Neural cell (in vitro differentiated cells): ENCODE results near the gene PCGF1. TPM values are rescaled to one million over a fixed set of nuclear protein-coding genes. Genes with fewer than 3 reads are reported as not detected.
A peak's percentile ranks its signal among the peaks of the same experiment; 100 is the strongest.

ENCODE experiments used
- H2AFZ ChIP-seq: fragments of 200-600, 300-800 bp; sonication (generic), shearing (Covaris generic); 2 replicates; pipeline ENCODE4 v1.6.0; 2014; ENCODE audit warnings: low read depth, mild to moderate bottlenecking, antibody characterized with exemption, low read length, moderate library complexity
- H3F3A ChIP-seq: fragments of 200-600 bp; shearing (Covaris generic); 2 replicates; pipeline ENCODE4 v1.6.1; 2016; ENCODE audit warnings: mild to moderate bottlenecking, moderate library complexity, mixed read lengths, antibody characterized with exemption, low read length; ENCODE audit not compliant: insufficient read depth, poor library complexity, severe bottlenecking
- H3K27ac ChIP-seq: fragments of 200-600, 300-800 bp; sonication (generic), shearing (Covaris generic); 2 replicates; pipeline ENCODE4 v1.5.1; 2014; ENCODE audit warnings: mild to moderate bottlenecking, low read length, moderate library complexity
- H3K27me3 ChIP-seq: fragments of 300-800, 200-600 bp; sonication (generic), shearing (Covaris generic); 2 replicates; pipeline ENCODE4 v1.6.0; 2014; ENCODE audit warnings: mild to moderate bottlenecking, low read depth, low read length, moderate library complexity; ENCODE audit not compliant: insufficient read depth
- H3K36me3 ChIP-seq: fragments of 300-800, 200-600 bp; sonication (generic), shearing (Covaris generic); 2 replicates; pipeline ENCODE4 v1.5.1; 2014; ENCODE audit warnings: mild to moderate bottlenecking, antibody characterized with exemption, low read length, moderate library complexity; ENCODE audit not compliant: insufficient read depth
- H3K4me2 ChIP-seq: fragments of 300-800, 200-600 bp; sonication (generic), shearing (Covaris generic); 2 replicates; pipeline ENCODE4 v1.6.0; 2014; ENCODE audit warnings: mild to moderate bottlenecking, low read length
- H3K4me3 ChIP-seq: fragments of 300-800, 200-600 bp; sonication (generic), shearing (Covaris generic); 2 replicates; pipeline ENCODE4 v1.5.1; 2014; ENCODE audit warnings: mild to moderate bottlenecking, low read length, moderate library complexity
- H3K79me2 ChIP-seq: fragments of 200-600 bp; shearing (Covaris generic); replicated peaks from 2 replicates; pipeline ENCODE4 v1.6.0; 2014; ENCODE audit warnings: mild to moderate bottlenecking, low read length, moderate library complexity; ENCODE audit not compliant: insufficient read depth
- H3K9ac ChIP-seq: fragments of 300-800, 200-600 bp; sonication (generic), shearing (Covaris generic); 2 replicates; pipeline ENCODE4 v1.6.1; 2016; ENCODE audit warnings: mild to moderate bottlenecking, low read length, mixed read lengths
- H3K9me2 ChIP-seq: fragments of 200-600 bp; shearing (Covaris generic); 2 replicates; pipeline ENCODE4 v1.6.1; 2016; ENCODE audit warnings: mild to moderate bottlenecking, low read length, mixed read lengths; ENCODE audit not compliant: insufficient read depth
- H3K9me3 ChIP-seq: fragments of 200-600, 300-800 bp; sonication (generic), shearing (Covaris generic); 2 replicates; pipeline ENCODE4 v1.6.1; 2016; ENCODE audit warnings: mild to moderate bottlenecking, mixed run types, low read length, moderate library complexity, mixed read lengths
- H4K20me1 ChIP-seq: fragments of 200-600 bp; shearing (Covaris generic); 2 replicates; pipeline ENCODE4 v1.6.1; 2016; ENCODE audit warnings: mild to moderate bottlenecking, mixed run types; ENCODE audit not compliant: insufficient read depth
- EP300 ChIP-seq: fragments of 450-650 bp; conservative IDR thresholded peaks from 2 replicates; pipeline ENCODE4 v1.6.1; 2014; ENCODE audit warnings: antibody characterized with exemption, mild to moderate bottlenecking, moderate library complexity; ENCODE audit not compliant: poor library complexity, severe bottlenecking
- EZH2 ChIP-seq: fragments of 200-600, 300-800 bp; shearing (Covaris generic), sonication (generic); IDR thresholded peaks from 2 replicates; pipeline ENCODE4 v1.6.1; 2014; ENCODE audit warnings: antibody characterized with exemption, low read length, borderline replicate concordance, mild to moderate bottlenecking; ENCODE audit not compliant: insufficient read depth, poor library complexity, severe bottlenecking
- MXI1 ChIP-seq: fragments of 450-650 bp; conservative IDR thresholded peaks from 2 replicates; pipeline ENCODE4 v1.6.1; 2014; ENCODE audit warnings: antibody characterized with exemption, mild to moderate bottlenecking; ENCODE audit not compliant: poor library complexity, severe bottlenecking
- POLR2AphosphoS5 ChIP-seq: IDR thresholded peaks from 2 replicates; pipeline ENCODE4 v1.6.1; 2012
- RAD21 ChIP-seq: fragments of 450-650 bp; conservative IDR thresholded peaks from 2 replicates; pipeline ENCODE4 v1.6.1; 2014; ENCODE audit warnings: antibody characterized with exemption, mild to moderate bottlenecking, moderate library complexity
- SMC3 ChIP-seq: fragments of 450-650 bp; conservative IDR thresholded peaks from 2 replicates; pipeline ENCODE4 v1.6.1; 2014; ENCODE audit warnings: antibody characterized with exemption, mild to moderate bottlenecking, moderate library complexity; ENCODE audit not compliant: poor library complexity
- TAF1 ChIP-seq: IDR thresholded peaks from 2 replicates; pipeline ENCODE4 v1.6.1; 2012; ENCODE audit warnings: low read depth
- polyA plus RNA-seq: library from polyadenylated mRNA; depleted of rRNA; stranded (reverse); fragments of >200 nt; gene quantifications from 2 replicates; pipeline ENCODE4 v1.2.3, GENCODE V29; 2014
- TF ChIP-seq, protein P1 (sequence below): IDR thresholded peaks from 2 replicates; pipeline ENCODE4 v1.6.1; 2012; ENCODE audit warnings: borderline replicate concordance
- TF ChIP-seq, protein P2 (sequence below): fragments of 450-650 bp; IDR thresholded peaks from 2 replicates; pipeline ENCODE4 v1.5.1; 2014; ENCODE audit warnings: antibody characterized with exemption, mild to moderate bottlenecking, moderate library complexity; ENCODE audit not compliant: poor library complexity, severe bottlenecking

The PCGF1 gene
- polyA plus RNA-seq, 1 donor from 2014 or later, result 30.2 TPM

DNA sequence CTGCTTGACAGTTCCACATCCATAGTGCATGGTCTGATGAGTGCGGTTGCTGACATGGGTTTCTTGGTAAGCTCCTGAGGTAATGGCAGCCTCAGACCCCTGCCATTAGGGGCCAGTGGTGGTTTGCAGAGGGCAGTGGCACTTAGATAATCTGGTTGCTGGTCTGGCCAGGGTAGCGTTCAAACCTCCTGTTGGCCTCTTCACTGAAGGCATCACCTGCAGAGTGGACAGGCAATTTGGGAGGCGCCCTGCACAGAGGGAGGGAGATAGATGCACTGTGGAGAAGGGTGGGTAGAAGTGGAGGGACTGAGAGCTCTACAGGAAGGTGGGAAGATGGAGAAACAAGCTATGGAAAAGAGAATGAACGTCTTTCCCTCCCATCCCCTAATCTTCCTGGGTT is 26.0 kb upstream of the PCGF1 start:
- Histone ChIP-seq H3K79me2 (peaks cover 10% of the 10 kb centered on the region), H3F3A (no peaks in the 10 kb centered on the region), H3K4me2 (no peak overlapping the region), H3K27ac (no peak overlapping the region), H3K4me3 (no peak overlapping the region), H3K9me3 (no peaks in the 10 kb centered on the region), H3K27me3 (no peaks in the 10 kb centered on the region), H3K9ac (no peak overlapping the region), H3K36me3 (no peaks in the 10 kb centered on the region), H2AFZ (no peak overlapping the region), H3K9me2 (no peaks in the 10 kb centered on the region), H4K20me1 (no peaks in the 10 kb centered on the region)
- no peak for TF ChIP-seq SMC3
- no peak for TF ChIP-seq RAD21
- TF ChIP-seq EP300, result no peak
- no peak for TF ChIP-seq POLR2AphosphoS5
- TF ChIP-seq, protein P1, sequence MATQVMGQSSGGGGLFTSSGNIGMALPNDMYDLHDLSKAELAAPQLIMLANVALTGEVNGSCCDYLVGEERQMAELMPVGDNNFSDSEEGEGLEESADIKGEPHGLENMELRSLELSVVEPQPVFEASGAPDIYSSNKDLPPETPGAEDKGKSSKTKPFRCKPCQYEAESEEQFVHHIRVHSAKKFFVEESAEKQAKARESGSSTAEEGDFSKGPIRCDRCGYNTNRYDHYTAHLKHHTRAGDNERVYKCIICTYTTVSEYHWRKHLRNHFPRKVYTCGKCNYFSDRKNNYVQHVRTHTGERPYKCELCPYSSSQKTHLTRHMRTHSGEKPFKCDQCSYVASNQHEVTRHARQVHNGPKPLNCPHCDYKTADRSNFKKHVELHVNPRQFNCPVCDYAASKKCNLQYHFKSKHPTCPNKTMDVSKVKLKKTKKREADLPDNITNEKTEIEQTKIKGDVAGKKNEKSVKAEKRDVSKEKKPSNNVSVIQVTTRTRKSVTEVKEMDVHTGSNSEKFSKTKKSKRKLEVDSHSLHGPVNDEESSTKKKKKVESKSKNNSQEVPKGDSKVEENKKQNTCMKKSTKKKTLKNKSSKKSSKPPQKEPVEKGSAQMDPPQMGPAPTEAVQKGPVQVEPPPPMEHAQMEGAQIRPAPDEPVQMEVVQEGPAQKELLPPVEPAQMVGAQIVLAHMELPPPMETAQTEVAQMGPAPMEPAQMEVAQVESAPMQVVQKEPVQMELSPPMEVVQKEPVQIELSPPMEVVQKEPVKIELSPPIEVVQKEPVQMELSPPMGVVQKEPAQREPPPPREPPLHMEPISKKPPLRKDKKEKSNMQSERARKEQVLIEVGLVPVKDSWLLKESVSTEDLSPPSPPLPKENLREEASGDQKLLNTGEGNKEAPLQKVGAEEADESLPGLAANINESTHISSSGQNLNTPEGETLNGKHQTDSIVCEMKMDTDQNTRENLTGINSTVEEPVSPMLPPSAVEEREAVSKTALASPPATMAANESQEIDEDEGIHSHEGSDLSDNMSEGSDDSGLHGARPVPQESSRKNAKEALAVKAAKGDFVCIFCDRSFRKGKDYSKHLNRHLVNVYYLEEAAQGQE, result no peak
- no peak for TF ChIP-seq TAF1
- TF ChIP-seq MXI1, result no peak
- TF ChIP-seq EZH2, result no peak
- TF ChIP-seq, protein P2, sequence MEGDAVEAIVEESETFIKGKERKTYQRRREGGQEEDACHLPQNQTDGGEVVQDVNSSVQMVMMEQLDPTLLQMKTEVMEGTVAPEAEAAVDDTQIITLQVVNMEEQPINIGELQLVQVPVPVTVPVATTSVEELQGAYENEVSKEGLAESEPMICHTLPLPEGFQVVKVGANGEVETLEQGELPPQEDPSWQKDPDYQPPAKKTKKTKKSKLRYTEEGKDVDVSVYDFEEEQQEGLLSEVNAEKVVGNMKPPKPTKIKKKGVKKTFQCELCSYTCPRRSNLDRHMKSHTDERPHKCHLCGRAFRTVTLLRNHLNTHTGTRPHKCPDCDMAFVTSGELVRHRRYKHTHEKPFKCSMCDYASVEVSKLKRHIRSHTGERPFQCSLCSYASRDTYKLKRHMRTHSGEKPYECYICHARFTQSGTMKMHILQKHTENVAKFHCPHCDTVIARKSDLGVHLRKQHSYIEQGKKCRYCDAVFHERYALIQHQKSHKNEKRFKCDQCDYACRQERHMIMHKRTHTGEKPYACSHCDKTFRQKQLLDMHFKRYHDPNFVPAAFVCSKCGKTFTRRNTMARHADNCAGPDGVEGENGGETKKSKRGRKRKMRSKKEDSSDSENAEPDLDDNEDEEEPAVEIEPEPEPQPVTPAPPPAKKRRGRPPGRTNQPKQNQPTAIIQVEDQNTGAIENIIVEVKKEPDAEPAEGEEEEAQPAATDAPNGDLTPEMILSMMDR, result no peak

DNA sequence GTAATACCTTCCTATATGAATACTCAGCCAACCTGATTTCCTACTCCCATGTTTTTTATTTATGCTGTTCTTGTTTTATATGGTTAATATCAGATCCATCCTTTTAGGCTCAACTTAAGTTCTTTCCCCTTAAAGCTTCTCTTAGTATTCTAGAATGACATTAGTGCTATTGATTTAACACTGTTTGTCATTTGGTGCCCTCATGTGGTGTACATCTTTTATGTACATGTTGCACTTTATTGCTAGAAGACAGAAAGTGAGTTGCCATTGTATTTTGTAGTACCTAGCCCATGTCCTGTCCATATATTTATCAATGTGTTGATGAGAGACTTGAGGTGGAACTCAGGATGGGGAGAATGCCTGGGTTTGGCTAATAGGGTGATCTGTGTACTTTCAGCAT is 24.7 kb upstream of the PCGF1 start:
- H3K27me3 ChIP-seq, result no peaks in the 10 kb centered on the region
- peaks cover 14% of the 10 kb centered on the region for H3K79me2 ChIP-seq
- H4K20me1 ChIP-seq, result no peaks in the 10 kb centered on the region
- peak overlapping the region; percentile 73 for H3K4me3 ChIP-seq
- H3K4me2 ChIP-seq, result no peak overlapping the region
- TF ChIP-seq RAD21 (peak; percentile 69), TAF1 (no peak), SMC3 (peak; percentile 63)
- TF ChIP-seq, protein P2, result peak; percentile 66
- H3K9ac ChIP-seq, result no peak overlapping the region
- no peaks in the 10 kb centered on the region for H3K36me3 ChIP-seq
- H3K27ac ChIP-seq, result no peak overlapping the region
- no peaks in the 10 kb centered on the region for H3F3A ChIP-seq
- no peaks in the 10 kb centered on the region for H3K9me2 ChIP-seq
- H2AFZ ChIP-seq, result no peak overlapping the region
- H3K9me3 ChIP-seq, result no peaks in the 10 kb centered on the region
